Skeletal muscle satellite cell (primary cell): ENCODE results near the gene HSD17B1.

Experiments
- H3K27me3 ChIP-seq: 2 replicates; pipeline ENCODE4 v1.7.0; 2013; ENCODE audit warnings: low read length; ENCODE audit not compliant: control insufficient read depth, insufficient read depth
- H3K36me3 ChIP-seq: 2 replicates; pipeline ENCODE4 v1.7.0; 2013; ENCODE audit warnings: mild to moderate bottlenecking, control low read depth, low read length; ENCODE audit not compliant: insufficient read depth
- H3K4me1 ChIP-seq: 2 replicates; pipeline ENCODE4 v1.7.0; 2013; ENCODE audit warnings: low read length; ENCODE audit not compliant: control insufficient read depth, insufficient read depth
- H3K4me2 ChIP-seq: 2 replicates; pipeline ENCODE4 v1.7.0; 2013; ENCODE audit warnings: mild to moderate bottlenecking, low read length
- H3K4me3 ChIP-seq: 2 replicates; pipeline ENCODE4 v1.7.0; 2013; ENCODE audit warnings: low read length
- H3K9ac ChIP-seq: 2 replicates; pipeline ENCODE4 v1.7.0; 2013; ENCODE audit warnings: mild to moderate bottlenecking, low read depth, low read length, moderate library complexity
- H3K9me3 ChIP-seq: replicated peaks from 2 replicates; pipeline ENCODE4 v1.7.0; 2013; ENCODE audit warnings: mild to moderate bottlenecking, control low read depth, low read length

The HSD17B1 gene

DNA sequence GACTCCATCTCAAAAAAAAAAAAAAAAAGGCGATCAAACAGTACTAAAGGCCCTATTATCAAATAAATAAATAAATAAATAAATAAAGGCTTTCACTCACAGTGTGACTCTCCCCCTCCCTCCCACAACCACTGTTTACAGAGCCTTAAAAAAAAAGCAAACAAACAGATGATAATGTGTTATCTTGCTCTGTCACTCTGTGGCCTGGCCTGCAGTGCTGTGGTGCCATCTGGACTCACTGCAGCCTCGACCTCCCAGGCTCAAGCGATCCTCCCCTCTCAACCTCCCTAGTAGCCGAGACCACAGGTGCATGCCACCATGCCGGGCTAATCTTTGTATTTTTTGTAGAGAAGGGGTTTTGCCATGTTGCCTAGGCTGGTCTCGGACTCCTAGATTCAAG, 24.8 kb upstream of the HSD17B1 start:
- H3K27me3 ChIP-seq: no peaks in the 10 kb centered on the region
- H3K9me3 ChIP-seq: no peaks in the 10 kb centered on the region
- H3K9ac ChIP-seq: no peak overlapping the region
- H3K4me3 ChIP-seq: no peak overlapping the region
- H3K4me1 ChIP-seq: peaks cover 18% of the 10 kb centered on the region
- H3K36me3 ChIP-seq: no peaks in the 10 kb centered on the region
- no peak overlapping the region for H3K4me2 ChIP-seq

GRCh38 chr17:42529061-42529460, 23.7 kb upstream of the HSD17B1 start:
- Histone ChIP-seq H3K4me3 (no peak overlapping the region), H3K4me1 (peaks cover 18% of the 10 kb centered on the region), H3K9ac (no peak overlapping the region), H3K4me2 (no peak overlapping the region), H3K9me3 (no peaks in the 10 kb centered on the region), H3K36me3 (no peaks in the 10 kb centered on the region), H3K27me3 (no peaks in the 10 kb centered on the region)

DNA sequence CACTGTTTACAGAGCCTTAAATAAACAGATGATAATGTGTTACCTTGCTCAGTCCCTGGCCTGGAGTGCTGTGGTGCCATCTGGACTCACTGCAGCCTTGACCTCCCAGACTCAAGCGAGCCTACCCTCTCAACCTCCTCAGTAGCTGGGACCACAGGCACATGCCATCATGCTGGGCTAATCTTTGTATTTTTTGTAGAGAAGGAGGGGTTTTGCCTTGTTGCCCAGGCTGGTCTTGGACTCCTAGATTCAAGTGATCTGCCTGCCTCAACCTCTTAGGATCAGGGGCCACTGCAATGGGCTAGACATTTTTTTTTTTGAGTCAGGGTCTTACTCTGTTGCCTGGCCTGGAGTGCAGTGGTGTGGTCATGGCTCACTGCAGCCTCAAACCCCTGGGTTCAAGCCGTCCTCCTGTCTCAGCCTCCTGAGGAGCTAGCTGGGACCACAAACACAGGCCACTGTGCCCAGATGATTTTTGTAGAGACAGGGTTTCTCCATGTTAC, 21.7 kb upstream of the HSD17B1 start:
- Histone ChIP-seq H3K9ac (no peak overlapping the region), H3K4me3 (no peak overlapping the region), H3K9me3 (no peaks in the 10 kb centered on the region), H3K36me3 (no peaks in the 10 kb centered on the region), H3K4me1 (peaks cover 18% of the 10 kb centered on the region), H3K4me2 (no peak overlapping the region), H3K27me3 (no peaks in the 10 kb centered on the region)

- H3K4me3 ChIP-seq: peak overlapping the region; percentile 72
- H3K9ac ChIP-seq: peak overlapping the region; percentile 61
- peak overlapping the region; percentile 86 for H3K4me2 ChIP-seq
- H3K9me3 ChIP-seq: no peaks in the 10 kb centered on the region
- H3K27me3 ChIP-seq: no peaks in the 10 kb centered on the region
- H3K36me3 ChIP-seq: no peaks in the 10 kb centered on the region
- peaks cover 15% of the 10 kb centered on the region for H3K4me1 ChIP-seq
These were observed 21.0 kb upstream of the HSD17B1 start for GRCh38 chr17:42531455-42532354.

- Histone ChIP-seq H3K9me3 (no peaks in the 10 kb centered on the region), H3K4me3 (peak overlapping the region; percentile 73), H3K9ac (peak overlapping the region; percentile 86), H3K27me3 (no peaks in the 10 kb centered on the region), H3K4me1 (peaks cover 25% of the 10 kb centered on the region), H3K4me2 (peak overlapping the region; percentile 86), H3K36me3 (peaks cover 18% of the 10 kb centered on the region)
These were observed 17.3 kb upstream of the HSD17B1 start for GRCh38 chr17:42535155-42536047.

DNA sequence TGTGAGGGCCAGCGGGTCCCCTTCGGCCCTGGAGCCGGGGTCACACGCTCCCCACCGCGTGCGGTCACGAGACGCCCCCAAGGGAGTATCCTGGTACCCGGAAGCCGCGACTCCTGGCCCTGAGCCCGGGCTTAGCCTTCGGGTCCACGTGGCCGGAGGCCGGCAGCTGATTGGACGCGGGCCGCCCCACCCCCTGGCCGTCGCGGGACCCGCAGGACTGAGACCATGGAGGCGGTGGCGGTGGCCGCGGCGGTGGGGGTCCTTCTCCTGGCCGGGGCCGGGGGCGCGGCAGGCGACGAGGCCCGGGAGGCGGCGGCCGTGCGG, 16.7 kb upstream of the HSD17B1 start, which contains the start of gene NAGLU:
Gene NAGLU (plus strand): TSS at position 194 of the 324 bp plus-strand sequence. CDS start 32 bp downstream, at position 226.
- Histone ChIP-seq H3K4me2 (peak within 1 kb of the TSS; percentile 86), H3K9ac (peak within 1 kb of the TSS; percentile 86), H3K4me3 (peak within 1 kb of the TSS; percentile 73), H3K9me3 (no peaks in the 10 kb centered on the region), H3K27me3 (no peaks in the 10 kb centered on the region), H3K36me3 (peaks cover 21% of the 10 kb centered on the region), H3K4me1 (peaks cover 25% of the 10 kb centered on the region)

- Histone ChIP-seq H3K27me3 (no peaks in the 10 kb centered on the region), H3K9ac (peak overlapping the region; percentile 86), H3K36me3 (peaks cover 26% of the 10 kb centered on the region), H3K4me2 (peak overlapping the region; percentile 86), H3K4me3 (peak overlapping the region; percentile 73), H3K9me3 (no peaks in the 10 kb centered on the region), H3K4me1 (peaks cover 24% of the 10 kb centered on the region)
These were observed 16.2 kb upstream of the HSD17B1 start for GRCh38 chr17:42536372-42537155.

DNA sequence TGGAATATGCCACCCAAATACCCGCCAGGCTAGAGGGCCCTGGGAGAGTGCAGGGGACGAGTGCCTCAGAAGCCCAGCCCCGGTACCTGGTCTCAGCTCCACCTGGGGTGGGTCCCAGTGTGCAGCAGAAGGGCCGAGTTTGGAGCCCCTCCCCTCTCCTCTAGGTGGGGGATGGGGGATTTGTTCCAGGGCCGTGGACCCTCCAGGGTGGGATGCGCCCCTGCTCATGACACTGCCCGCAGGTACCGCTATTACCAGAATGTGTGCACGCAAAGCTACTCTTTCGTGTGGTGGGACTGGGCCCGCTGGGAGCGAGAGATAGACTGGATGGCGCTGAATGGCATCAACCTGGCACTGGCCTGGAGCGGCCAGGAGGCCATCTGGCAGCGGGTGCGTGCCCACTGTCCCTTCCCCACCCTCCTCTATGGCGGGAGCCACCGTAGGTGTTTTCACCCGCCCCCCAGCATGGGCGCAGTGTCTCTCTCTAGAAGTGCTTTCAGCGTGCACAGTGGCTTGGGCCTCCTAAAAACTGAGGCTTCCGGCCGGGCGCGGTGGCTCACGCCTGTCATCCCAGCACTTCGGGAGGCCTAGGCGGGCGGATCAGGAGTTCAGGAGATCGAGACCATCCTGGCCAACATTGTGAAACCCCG, 15.4 kb upstream of the HSD17B1 start:
- peak overlapping the region; percentile 73 for H3K4me3 ChIP-seq
- H3K9me3 ChIP-seq: no peaks in the 10 kb centered on the region
- no peaks in the 10 kb centered on the region for H3K27me3 ChIP-seq
- peaks cover 28% of the 10 kb centered on the region for H3K36me3 ChIP-seq
- H3K4me1 ChIP-seq: peaks cover 21% of the 10 kb centered on the region
- H3K9ac ChIP-seq: peak overlapping the region; percentile 86
- H3K4me2 ChIP-seq: peak overlapping the region; percentile 86

GRCh38 chr17:42537826-42538451, 14.8 kb upstream of the HSD17B1 start:
- no peaks in the 10 kb centered on the region for H3K27me3 ChIP-seq

GRCh38 chr17:42538482-42538881, 14.2 kb upstream of the HSD17B1 start:
- peaks cover 39% of the 10 kb centered on the region for H3K36me3 ChIP-seq
- peaks cover 21% of the 10 kb centered on the region for H3K4me1 ChIP-seq
- no peak overlapping the region for H3K4me2 ChIP-seq
- no peak overlapping the region for H3K4me3 ChIP-seq
- no peak overlapping the region for H3K9ac ChIP-seq
- H3K9me3 ChIP-seq: no peaks in the 10 kb centered on the region
- H3K27me3 ChIP-seq: no peaks in the 10 kb centered on the region

More at GRCh38 chr17:42537826-42538451, 14.8 kb upstream of the HSD17B1 start:
- no peak overlapping the region for H3K9ac ChIP-seq
- no peaks in the 10 kb centered on the region for H3K9me3 ChIP-seq
- H3K4me3 ChIP-seq: no peak overlapping the region
- H3K4me2 ChIP-seq: peak overlapping the region; percentile 86
- H3K4me1 ChIP-seq: peaks cover 21% of the 10 kb centered on the region
- peaks cover 33% of the 10 kb centered on the region for H3K36me3 ChIP-seq
